Calu3 (cell line): ENCODE data around the gene NEMP2. TPM values are rescaled to one million over a fixed set of nuclear protein-coding genes. Genes with fewer than 3 reads are reported as not detected.

Source experiments
- BruUV-seq: library from RNA; stranded (reverse); fragments of 400-500 nt; replicated peaks from 2 replicates; lab custom pipeline; 2021; lab: Mats Ljungman, UMichigan
- CTCF ChIA-PET: fragments of 300-600 bp; sonication (Branson Sonifier 250); formaldehyde crosslinking; loops from one replicate; lab custom pipeline; 2022; ENCODE audit warnings: antibody characterized with exemption; lab: Charles Lee
- DNase-seq: peaks from one replicate; pipeline ENCODE4 v3.0.0; 2022
- H3K27ac Mint-ChIP-seq: one replicate; pipeline ENCODE4 v1.8.0; 2022; ENCODE audit warnings: mixed read lengths; ENCODE audit not compliant: unreplicated experiment
- H3K27me3 Mint-ChIP-seq: one replicate; pipeline ENCODE4 v1.8.0; 2022; ENCODE audit warnings: mixed read lengths; ENCODE audit not compliant: unreplicated experiment
- H3K36me3 Mint-ChIP-seq: one replicate; pipeline ENCODE4 v1.8.0; 2022; ENCODE audit warnings: mild to moderate bottlenecking, moderate library complexity, mixed read lengths; ENCODE audit not compliant: insufficient read depth, unreplicated experiment
- H3K4me1 Mint-ChIP-seq: one replicate; pipeline ENCODE4 v1.8.0; 2022; ENCODE audit warnings: mild to moderate bottlenecking, low read depth, mixed read lengths; ENCODE audit not compliant: unreplicated experiment
- H3K4me3 Mint-ChIP-seq: one replicate; pipeline ENCODE4 v1.8.0; 2022; ENCODE audit warnings: mild to moderate bottlenecking, low read depth, moderate library complexity, mixed read lengths; ENCODE audit not compliant: unreplicated experiment
- H3K9me3 Mint-ChIP-seq: one replicate; pipeline ENCODE4 v1.8.0; 2022; ENCODE audit warnings: low read depth, mixed read lengths; ENCODE audit not compliant: unreplicated experiment
- intact Hi-C: fragments of 100-400 bp; cut with micrococcal nuclease; formaldehyde crosslinking; loops from one replicate; pipeline ENCODE4 v1.10.0; 2022; ENCODE audit not compliant: unreplicated experiment
- total RNA-seq: library from RNA; stranded (reverse); gene quantifications from 2 replicates; pipeline ENCODE4 v1.2.3, GENCODE V29; 2022
- TF ChIP-seq, protein P1 (sequence below): fragments of 200-600 bp; IDR thresholded peaks from one replicate; pipeline ENCODE4 v1.8.0; 2022; ENCODE audit warnings: antibody characterized with exemption; ENCODE audit not compliant: unreplicated experiment

Gene NEMP2
- total RNA-seq, 1 experiment from 2014 or later = 10.2 TPM

DNA sequence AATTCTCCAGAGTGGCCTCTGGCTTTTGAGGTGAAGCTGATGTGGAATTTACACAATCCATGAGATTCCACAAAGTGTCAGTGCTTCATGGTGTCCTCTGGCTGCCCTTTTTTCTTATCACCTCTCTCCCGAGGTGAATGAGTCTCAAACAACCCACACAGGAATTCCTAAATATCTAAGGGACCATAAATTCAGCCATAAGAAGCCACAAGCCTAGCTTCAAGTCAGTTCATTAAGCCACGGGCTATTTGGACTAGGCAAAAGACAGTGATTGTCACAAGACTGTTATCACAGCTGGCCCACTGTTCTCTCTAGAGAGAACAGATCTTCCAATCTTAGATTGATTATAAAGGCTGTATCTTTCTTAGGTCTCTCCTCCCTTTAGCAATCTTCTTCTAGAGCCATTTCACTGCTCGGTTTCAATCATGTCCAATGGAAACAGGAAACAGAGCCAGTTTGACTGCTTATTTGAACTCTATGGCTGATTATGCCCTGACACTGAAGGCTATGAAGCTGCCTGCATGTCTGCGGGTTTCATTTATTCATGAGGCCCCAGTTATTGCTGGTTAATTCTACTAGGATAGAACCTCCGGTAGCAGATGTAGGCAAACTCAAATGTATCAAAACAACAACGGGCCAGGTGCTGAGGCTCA lies 4.1 kb downstream of the NEMP2 start:
- intact Hi-C loops = loop anchor here (10.0 kb wide), 1 partner anchor 114 kb away; the partner anchor contains the start of gene NAB1
- H3K27ac Mint-ChIP-seq = no peak overlapping the region
- H3K9me3 Mint-ChIP-seq = no peaks in the 10 kb centered on the region
- H3K36me3 Mint-ChIP-seq = peaks cover 19% of the 10 kb centered on the region
- H3K4me3 Mint-ChIP-seq = no peak overlapping the region
- DNase-seq = no peak
- no peaks in the 10 kb centered on the region for H3K27me3 Mint-ChIP-seq
- TF ChIP-seq, protein P1, sequence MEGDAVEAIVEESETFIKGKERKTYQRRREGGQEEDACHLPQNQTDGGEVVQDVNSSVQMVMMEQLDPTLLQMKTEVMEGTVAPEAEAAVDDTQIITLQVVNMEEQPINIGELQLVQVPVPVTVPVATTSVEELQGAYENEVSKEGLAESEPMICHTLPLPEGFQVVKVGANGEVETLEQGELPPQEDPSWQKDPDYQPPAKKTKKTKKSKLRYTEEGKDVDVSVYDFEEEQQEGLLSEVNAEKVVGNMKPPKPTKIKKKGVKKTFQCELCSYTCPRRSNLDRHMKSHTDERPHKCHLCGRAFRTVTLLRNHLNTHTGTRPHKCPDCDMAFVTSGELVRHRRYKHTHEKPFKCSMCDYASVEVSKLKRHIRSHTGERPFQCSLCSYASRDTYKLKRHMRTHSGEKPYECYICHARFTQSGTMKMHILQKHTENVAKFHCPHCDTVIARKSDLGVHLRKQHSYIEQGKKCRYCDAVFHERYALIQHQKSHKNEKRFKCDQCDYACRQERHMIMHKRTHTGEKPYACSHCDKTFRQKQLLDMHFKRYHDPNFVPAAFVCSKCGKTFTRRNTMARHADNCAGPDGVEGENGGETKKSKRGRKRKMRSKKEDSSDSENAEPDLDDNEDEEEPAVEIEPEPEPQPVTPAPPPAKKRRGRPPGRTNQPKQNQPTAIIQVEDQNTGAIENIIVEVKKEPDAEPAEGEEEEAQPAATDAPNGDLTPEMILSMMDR = no peak
- CTCF ChIA-PET = no interaction called here
- peaks cover 40% of the 10 kb centered on the region for H3K4me1 Mint-ChIP-seq
- BruUV-seq = no TSS peak

GRCh38 chr2:190529486-190530247 lies 4.9 kb downstream of the NEMP2 start:
- DNase-seq = no peak
- CTCF ChIA-PET = interaction anchor here (0.7 kb wide), 1 partner anchor 22 kb away, joined by 3 read pairs; no protein-coding TSS in a partner anchor
- Mint-ChIP-seq H3K27ac (no peak overlapping the region), H3K4me3 (no peak overlapping the region), H3K4me1 (peaks cover 40% of the 10 kb centered on the region), H3K9me3 (no peaks in the 10 kb centered on the region), H3K27me3 (no peaks in the 10 kb centered on the region), H3K36me3 (peaks cover 12% of the 10 kb centered on the region)
- intact Hi-C loops = loop anchor here (10.0 kb wide), 2 partner anchors 115 to 275 kb away; partner anchors contain the start of gene NAB1
- TF ChIP-seq, protein P1 = no peak
- no TSS peak for BruUV-seq

DNA sequence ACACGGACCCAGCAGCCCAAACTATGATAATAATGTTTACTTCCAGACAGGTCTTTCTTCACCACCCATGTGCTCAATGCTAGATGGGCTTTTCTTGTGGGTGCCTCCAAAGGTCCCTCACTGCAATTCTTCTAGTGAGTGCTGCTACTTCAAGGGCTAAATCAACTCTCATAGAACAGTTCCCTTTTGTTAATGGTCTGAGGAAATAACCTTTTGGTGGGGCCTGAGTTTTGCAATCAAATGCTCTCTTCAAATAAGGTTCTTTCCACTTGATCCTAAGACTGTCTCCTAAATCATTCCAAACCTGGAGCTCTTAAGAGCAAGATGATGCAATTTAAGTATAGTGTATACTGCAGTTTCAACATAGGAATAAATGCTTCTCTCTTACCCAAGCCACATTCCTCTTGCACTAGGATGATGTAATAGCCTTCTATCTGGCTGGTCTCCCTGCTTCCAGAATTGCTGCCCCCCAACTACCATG lies 6.0 kb downstream of the NEMP2 start:
- no peaks in the 10 kb centered on the region for H3K27me3 Mint-ChIP-seq
- H3K36me3 Mint-ChIP-seq = peaks cover 1% of the 10 kb centered on the region
- H3K9me3 Mint-ChIP-seq = no peaks in the 10 kb centered on the region
- H3K4me1 Mint-ChIP-seq = peaks cover 34% of the 10 kb centered on the region
- TF ChIP-seq, protein P1 = no peak
- no peak overlapping the region for H3K27ac Mint-ChIP-seq
- CTCF ChIA-PET = no interaction called here
- intact Hi-C loops = loop anchor here (10.0 kb wide), 1 partner anchor 276 kb away; no protein-coding TSS in a partner anchor
- DNase-seq = no peak
- no TSS peak for BruUV-seq
- no peak overlapping the region for H3K4me3 Mint-ChIP-seq

DNA sequence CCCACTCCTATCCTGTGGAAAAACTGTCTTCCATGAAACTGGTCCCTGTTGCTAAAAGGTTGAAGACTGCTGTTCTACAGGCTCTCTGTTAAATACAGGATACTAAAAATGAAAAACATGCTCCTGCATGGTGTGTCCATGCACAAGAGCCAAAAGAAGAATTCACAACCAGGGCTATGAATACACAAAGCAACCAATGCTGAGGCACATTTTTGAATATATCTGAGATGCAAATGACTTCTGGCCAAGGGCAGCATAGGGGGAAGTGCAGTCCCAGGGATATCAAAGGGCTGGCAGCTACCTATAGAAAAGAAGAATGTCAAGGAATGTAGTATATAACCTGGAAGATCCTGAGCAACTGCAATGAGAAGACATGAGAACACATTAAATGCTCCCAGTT lies 6.6 kb downstream of the NEMP2 start:
- DNase-seq = no peak
- no TSS peak for BruUV-seq
- CTCF ChIA-PET = no interaction called here
- no peaks in the 10 kb centered on the region for H3K9me3 Mint-ChIP-seq
- H3K27me3 Mint-ChIP-seq = no peaks in the 10 kb centered on the region
- H3K4me3 Mint-ChIP-seq = no peak overlapping the region
- no peaks in the 10 kb centered on the region for H3K36me3 Mint-ChIP-seq
- peaks cover 30% of the 10 kb centered on the region for H3K4me1 Mint-ChIP-seq
- intact Hi-C loops = loop anchor here (10.0 kb wide), 1 partner anchor 277 kb away; no protein-coding TSS in a partner anchor
- TF ChIP-seq, protein P1 = no peak
- H3K27ac Mint-ChIP-seq = no peak overlapping the region
